Aorta (tissue), 5 donors: Measurements from ENCODE around the gene RPRD2. TPM values are rescaled to one million over a fixed set of nuclear protein-coding genes. Genes with fewer than 3 reads are reported as not detected.
"Not testable (repeated sequence)": the region's sequence is repeated elsewhere in the genome, so short reads cannot be mapped to it uniquely, and the experiment has no call there.

Experiments used
- ATAC-seq: fragments of 200-7000 bp; cut with Tn5 transposase; one replicate; pipeline ENCODE4 v1.9.1; 2022; ENCODE audit warnings: moderate library complexity; ENCODE audit not compliant: low FRiP score
- DNase-seq, 2 donors: peaks; one replicate each; pipeline ENCODE4 v3.0.0-alpha.2; 2020
- H3K27ac ChIP-seq, 2 donors: one replicate each; pipeline ENCODE4 v1.5.1; 2013; ENCODE audit warnings: low read length in 2 of 2, mild to moderate bottlenecking in 2 of 2, moderate library complexity in 2 of 2, control low read depth in 1 of 2, inconsistent platforms in 1 of 2, low read depth in 1 of 2
- H3K27me3 ChIP-seq, 2 donors: one replicate each; pipeline ENCODE4 v1.6.1; 2013; ENCODE audit warnings: control low read depth in 1 of 2, low read length in 1 of 2, mild to moderate bottlenecking in 1 of 2, moderate library complexity in 1 of 2; ENCODE audit not compliant: insufficient read depth in 2 of 2, control insufficient read depth in 1 of 2
- H3K36me3 ChIP-seq, 2 donors: one replicate each; pipeline ENCODE4 v1.6.1; 2013; ENCODE audit warnings: control low read depth in 1 of 2, low read length in 1 of 2, mild to moderate bottlenecking in 1 of 2; ENCODE audit not compliant: insufficient read depth in 2 of 2, control insufficient read depth in 1 of 2
- H3K4me1 ChIP-seq, 2 donors: one replicate each; pipeline ENCODE4 v1.6.1; 2013; ENCODE audit warnings: low read length in 2 of 2, control low read depth in 1 of 2, mild to moderate bottlenecking in 1 of 2, moderate library complexity in 1 of 2; ENCODE audit not compliant: insufficient read depth in 2 of 2, control insufficient read depth in 1 of 2
- H3K4me3 ChIP-seq, 2 donors: one replicate each; pipeline ENCODE4 v1.5.1; 2013; ENCODE audit warnings: low read length in 2 of 2, control low read depth in 1 of 2, mild to moderate bottlenecking in 1 of 2
- H3K9me3 ChIP-seq: one replicate; pipeline ENCODE4 v1.6.1; 2013; ENCODE audit warnings: mild to moderate bottlenecking, low read length; ENCODE audit not compliant: control insufficient read depth
- WGBS, 2 donors: extraction: QIAGEN DNeasy Blood & Tissue Kit; methylation state at CpG; one replicate each; pipeline ENCODE4 v1.1.7; 2013; 5-methylcytosine and 5-hydroxymethylcytosine counted together
- intact Hi-C, 2 donors: fragments of 100-400 bp; cut with DNase I; formaldehyde crosslinking; loops; one replicate each; pipeline versions ENCODE4 v1.14.2 to v1.15.0; 2022
- polyA plus RNA-seq, 2 donors: library from polyadenylated mRNA; stranded (reverse); fragments of 200-250 nt; gene quantifications; one replicate each; pipeline ENCODE4 v1.2.3, GENCODE V29; 2013
- total RNA-seq, 2 donors: library from RNA; stranded (reverse); fragmentation: NEBNext Ultra II Directional; extraction: Animal tissue kit (Norgen Biotek cat#: 25700); gene quantifications; one replicate each; pipeline ENCODE4 v1.2.1, GENCODE V29; 2021
- donor health status: healthy with polysubstance abuse.
- donor health status: Bipolar disorder and iron deficiency.
- donor health status: DM: no; HTN: no; CAD: no.
- donor health status: DM: no; HTN: no; CAD: no.
- donor health status: DM: yes; HTN: yes; CAD: no.

The RPRD2 gene
- total and polyA plus RNA-seq, 4 donors = 4.5 to 30.9 (median 19.1) TPM

DNA sequence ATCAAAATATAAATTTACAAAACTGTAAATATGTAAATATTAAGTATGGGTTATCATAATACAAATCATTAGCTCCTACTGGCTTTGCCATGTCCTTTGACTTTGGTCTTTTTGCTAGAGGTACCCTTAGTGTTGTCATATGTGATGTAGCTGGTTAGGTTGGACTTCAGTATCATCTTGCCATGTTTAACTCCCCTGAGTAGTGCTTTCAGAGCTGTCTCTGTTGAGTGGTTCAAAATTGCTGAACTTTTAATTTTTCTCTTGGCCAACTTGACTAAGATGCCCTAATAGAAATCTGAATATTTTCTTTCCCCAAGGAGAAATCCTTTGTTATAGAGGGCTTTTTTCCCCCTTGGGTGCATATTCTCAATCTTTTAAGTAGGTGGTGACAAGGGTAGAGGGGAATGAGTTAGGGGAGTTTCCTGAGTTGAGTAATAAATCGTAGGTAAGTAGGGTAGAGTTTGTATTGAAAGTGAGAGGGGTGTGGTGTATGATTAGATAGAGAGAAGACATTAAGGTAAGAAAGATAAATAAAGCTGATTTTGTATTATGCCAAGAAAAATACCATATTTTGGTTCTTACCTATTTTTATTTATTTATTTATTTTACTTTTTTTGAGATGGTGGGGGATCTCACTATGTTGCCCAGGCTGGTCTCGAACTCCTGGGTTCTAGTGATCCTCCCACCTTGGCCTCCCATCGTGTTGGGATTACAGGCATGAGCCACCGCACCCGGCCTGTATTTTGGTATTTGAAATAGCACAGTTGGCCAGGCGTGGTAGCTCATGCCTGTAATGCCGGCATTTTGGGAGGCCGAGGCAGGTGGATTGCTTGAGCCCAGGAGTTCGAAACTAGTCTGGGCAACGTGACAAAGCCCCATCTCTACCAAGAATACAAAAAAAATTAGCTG, 21.8 kb downstream of the RPRD2 start:
- 94 to 95% methylated on average over 10 of the region's 10 CpGs for WGBS, 2 donors

DNA sequence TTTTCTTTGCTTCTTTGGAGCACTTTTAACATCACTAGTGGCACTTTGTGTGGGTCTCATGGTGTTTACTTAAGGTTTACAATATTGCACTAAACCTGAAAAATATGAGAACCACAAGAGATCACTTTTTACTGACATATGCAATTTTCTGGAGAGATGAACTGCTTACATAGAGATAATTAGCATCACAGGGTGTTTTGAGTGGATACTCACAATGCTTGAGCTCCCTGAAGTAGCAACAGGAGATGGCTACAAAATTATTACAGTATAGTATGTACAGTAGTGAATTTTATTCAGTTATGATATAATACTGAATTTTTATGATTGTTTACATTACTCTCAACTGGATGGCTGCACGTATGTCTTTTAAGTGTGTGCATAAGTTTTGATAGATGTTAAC, 22.6 kb downstream of the RPRD2 start:
- WGBS, 2 donors = 43 to 62% methylated on average over 1 of the region's 1 CpG
- Histone ChIP-seq H3K36me3 (no peaks in the 10 kb centered on the region), H3K4me1 (peaks cover 0 to 2% of the 10 kb centered on the region in 2 donors), H3K9me3 (no peaks in the 10 kb centered on the region), H3K4me3 (no peak overlapping the region), H3K27me3 (no peaks in the 10 kb centered on the region), H3K27ac (no peak overlapping the region)
- ATAC-seq (no peak), DNase-seq (no peak)
- intact Hi-C loops = no loop called here

More for the DNA sequence above, 21.8 kb downstream of the RPRD2 start:
- peaks cover 0 to 2% of the 10 kb centered on the region in 2 donors for H3K4me1 ChIP-seq
- H3K4me3 ChIP-seq = no peak overlapping the region
- no peaks in the 10 kb centered on the region for H3K36me3 ChIP-seq
- intact Hi-C loops = no loop called here
- no peak overlapping the region for H3K27ac ChIP-seq
- DNase-seq (no peak), ATAC-seq (no peak)
- no peaks in the 10 kb centered on the region for H3K9me3 ChIP-seq
- H3K27me3 ChIP-seq = no peaks in the 10 kb centered on the region

DNA sequence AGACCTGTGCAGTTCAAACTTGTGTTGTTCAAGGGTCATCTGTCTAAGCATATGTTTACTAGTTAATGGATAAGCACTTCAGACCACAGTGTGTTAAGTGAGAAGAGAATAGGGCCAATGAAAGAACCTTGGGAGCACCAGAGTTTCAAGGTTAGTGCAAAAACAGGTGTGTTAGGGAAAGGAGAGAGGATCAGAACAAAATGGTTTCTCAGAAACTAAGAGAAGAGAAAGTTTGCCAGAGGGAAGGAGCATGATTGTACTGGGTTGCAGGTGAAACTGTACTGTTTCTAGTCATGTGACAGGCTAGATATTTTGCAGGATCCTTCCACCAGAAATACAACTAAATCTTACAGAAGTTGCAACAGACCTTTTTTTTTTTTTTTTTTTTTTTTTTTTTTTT, 23.3 kb downstream of the RPRD2 start:
- Histone ChIP-seq H3K4me3 (no peak overlapping the region), H3K27ac (no peak overlapping the region), H3K27me3 (no peaks in the 10 kb centered on the region), H3K4me1 (peaks cover 0 to 2% of the 10 kb centered on the region in 2 donors), H3K36me3 (no peaks in the 10 kb centered on the region), H3K9me3 (no peaks in the 10 kb centered on the region)
- no peak for DNase-seq
- ATAC-seq = no peak
- intact Hi-C loops = no loop called here

DNA sequence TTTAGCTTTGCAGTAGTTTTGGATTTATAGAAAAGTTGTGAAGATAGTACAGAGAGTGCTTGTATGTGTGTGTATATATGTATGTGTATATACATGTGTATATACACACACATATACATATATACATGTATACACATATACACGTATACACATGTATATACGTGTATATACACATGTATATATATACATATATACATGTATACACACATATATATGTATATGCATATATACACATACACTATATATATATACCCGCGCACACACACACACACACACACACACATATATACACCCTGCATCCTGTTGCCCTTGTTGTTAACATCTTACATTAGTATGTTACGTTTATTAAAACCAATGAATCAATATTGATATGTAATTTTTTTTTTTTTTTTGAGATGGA, 24.3 kb downstream of the RPRD2 start:
- intact Hi-C loops = no loop called here
- Histone ChIP-seq H3K27me3 (no peaks in the 10 kb centered on the region), H3K4me3 (no peak overlapping the region), H3K9me3 (no peaks in the 10 kb centered on the region), H3K36me3 (no peaks in the 10 kb centered on the region), H3K27ac (no peak overlapping the region), H3K4me1 (peaks cover 0 to 2% of the 10 kb centered on the region in 2 donors)
- no peak for ATAC-seq
- DNase-seq = no peak
- WGBS, 2 donors = 78 to 88% methylated on average over 5 of the region's 5 CpGs

DNA sequence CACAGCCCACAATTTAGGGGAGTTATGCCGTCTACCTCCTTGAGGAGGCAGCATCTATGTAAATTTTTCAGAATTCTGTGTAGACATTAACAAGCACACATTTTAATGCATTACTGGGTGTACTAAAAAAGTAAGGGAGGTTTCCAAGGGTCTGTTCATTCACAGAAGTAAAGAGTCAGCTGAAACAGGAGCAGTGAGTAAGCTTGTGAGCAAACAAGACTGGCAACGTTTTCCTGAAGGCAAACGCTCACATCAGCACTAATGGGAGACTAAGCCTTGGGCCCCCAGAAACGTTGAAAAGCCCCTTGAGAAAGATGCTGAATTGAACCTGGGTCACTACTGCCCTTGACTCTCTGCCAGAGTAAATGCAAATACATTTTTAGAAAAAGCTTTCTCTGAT, 25.7 kb downstream of the RPRD2 start:
- 10 to 19% methylated on average over 4 of the region's 4 CpGs for WGBS, 2 donors
- H3K4me3 ChIP-seq = no peak overlapping the region
- no peak for ATAC-seq
- H3K27ac ChIP-seq = no peak overlapping the region
- no peak for DNase-seq
- H3K36me3 ChIP-seq = no peaks in the 10 kb centered on the region
- no peaks in the 10 kb centered on the region for H3K9me3 ChIP-seq
- no peaks in the 10 kb centered on the region for H3K27me3 ChIP-seq
- H3K4me1 ChIP-seq = peaks cover 0 to 2% of the 10 kb centered on the region in 2 donors
- intact Hi-C loops = no loop called here

DNA sequence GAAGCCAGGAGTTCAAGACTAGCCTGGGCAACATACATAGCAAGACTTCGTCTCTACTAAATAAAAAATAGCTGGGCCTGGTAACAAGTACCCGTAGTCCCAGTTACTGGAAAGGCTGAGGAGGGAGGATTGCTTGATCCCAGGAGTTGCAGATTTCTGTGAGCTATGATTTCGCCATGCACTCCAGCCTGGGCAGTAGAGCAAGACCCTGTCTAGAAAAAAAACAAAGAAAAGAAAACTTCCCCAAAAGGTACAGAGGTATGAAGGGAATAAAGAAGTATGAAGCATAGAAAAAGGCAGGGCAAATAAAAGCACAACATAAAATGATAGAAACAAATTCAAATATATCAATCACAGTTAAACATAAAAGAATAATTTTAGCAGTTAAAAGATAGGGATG, 28.7 kb downstream of the RPRD2 start:
- Histone ChIP-seq H3K4me1 (no peaks in the 10 kb centered on the region), H3K27me3 (no peaks in the 10 kb centered on the region), H3K9me3 (no peaks in the 10 kb centered on the region), H3K36me3 (no peaks in the 10 kb centered on the region), H3K27ac (no peak overlapping the region), H3K4me3 (no peak overlapping the region)
- 67 to 77% methylated on average over 3 of the region's 3 CpGs for WGBS, 2 donors
- no peak for ATAC-seq
- no peak for DNase-seq
- intact Hi-C loops = no loop called here

DNA sequence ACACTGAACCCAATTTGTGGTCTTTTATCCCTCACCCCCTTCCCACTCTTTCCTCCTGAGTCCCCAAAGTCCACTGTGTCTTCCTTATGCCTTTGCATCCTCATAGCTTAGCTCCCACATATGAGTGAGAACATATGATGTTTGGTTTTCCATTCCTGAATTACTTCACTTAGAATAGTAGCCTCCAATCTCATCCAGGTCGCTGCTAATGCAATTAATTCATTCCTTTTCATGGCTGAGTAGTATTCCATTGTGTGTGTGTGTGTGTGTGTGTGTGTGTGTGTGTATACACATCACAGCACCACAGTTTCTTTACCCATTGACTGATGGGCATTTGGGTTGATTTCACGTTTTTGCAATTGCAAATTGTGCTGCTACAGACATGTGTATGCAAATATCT, 31.2 kb downstream of the RPRD2 start:
- H3K9me3 ChIP-seq, DNase-seq, ATAC-seq, H3K36me3 ChIP-seq, intact Hi-C loops, H3K27me3 ChIP-seq, H3K27ac ChIP-seq, H3K4me1 ChIP-seq, H3K4me3 ChIP-seq: not testable (repeated sequence)
- WGBS, 2 donors = 90 to 92% methylated on average over 2 of the region's 2 CpGs

DNA sequence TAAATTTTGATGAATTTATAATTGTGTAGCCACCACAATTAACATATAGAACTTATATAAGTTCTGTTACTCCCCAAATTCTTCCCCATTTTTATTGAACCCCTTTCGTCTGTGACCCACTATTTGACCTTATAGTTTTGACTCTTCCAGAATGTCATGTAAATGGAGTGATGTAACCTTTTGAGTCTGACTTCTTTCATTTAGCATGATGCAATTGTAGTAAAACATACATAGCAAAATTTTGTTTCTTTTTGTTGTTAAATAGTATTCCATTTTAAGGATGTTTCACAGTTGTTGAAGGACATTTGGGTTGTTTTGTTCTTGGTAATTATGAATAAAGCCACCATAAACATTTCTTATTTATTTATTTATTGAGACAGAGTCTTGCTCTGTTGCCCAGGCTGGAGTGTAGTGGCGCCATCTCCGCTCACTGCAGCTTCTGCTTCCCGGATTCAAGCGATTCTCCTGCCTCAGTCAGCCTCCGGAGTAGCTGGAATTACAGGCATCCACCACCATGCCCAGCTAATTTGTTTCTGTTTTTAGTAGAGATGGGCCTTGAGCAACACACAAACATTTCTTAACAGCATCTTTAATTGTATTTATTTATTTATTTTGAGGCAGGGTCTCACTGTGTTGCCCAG, 33.6 kb downstream of the RPRD2 start:
- no peaks in the 10 kb centered on the region for H3K4me1 ChIP-seq
- H3K27ac ChIP-seq = no peak overlapping the region
- WGBS, 2 donors = 96 to 97% methylated on average over 6 of the region's 6 CpGs
- H3K9me3 ChIP-seq = no peaks in the 10 kb centered on the region
- ATAC-seq (no peak), DNase-seq (no peak)
- H3K27me3 ChIP-seq = no peaks in the 10 kb centered on the region
- intact Hi-C loops = no loop called here
- no peaks in the 10 kb centered on the region for H3K36me3 ChIP-seq
- no peak overlapping the region for H3K4me3 ChIP-seq

DNA sequence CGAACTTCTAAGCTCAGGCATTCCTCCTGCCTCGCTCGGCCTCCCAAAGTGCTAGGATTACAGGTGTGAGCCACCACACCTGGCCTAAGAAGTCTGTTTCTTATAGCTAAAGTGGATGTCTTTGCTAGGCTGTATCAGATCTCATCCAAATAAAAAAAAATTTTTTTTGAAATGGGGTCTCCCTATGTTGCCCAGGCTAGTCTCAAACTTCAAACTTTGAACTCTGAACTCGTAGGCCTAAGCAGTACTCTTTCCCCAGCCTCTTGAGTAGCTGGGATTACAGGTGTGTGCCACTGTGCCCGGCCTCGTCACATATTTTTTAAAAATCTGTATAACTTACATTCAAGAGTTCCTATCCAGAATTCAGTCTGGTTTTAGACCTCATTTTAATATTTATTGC, 40.5 kb downstream of the RPRD2 start:
- 79 to 89% methylated on average over 6 of the region's 6 CpGs for WGBS, 2 donors
- ATAC-seq (no peak), DNase-seq (no peak)
- H3K27me3 ChIP-seq = no peaks in the 10 kb centered on the region
- H3K36me3 ChIP-seq = no peaks in the 10 kb centered on the region
- no peak overlapping the region for H3K27ac ChIP-seq
- no peak overlapping the region for H3K4me3 ChIP-seq
- intact Hi-C loops = no loop called here
- no peaks in the 10 kb centered on the region for H3K9me3 ChIP-seq
- no peaks in the 10 kb centered on the region for H3K4me1 ChIP-seq
